Activated T-cell treated with anti-CD3 and anti-CD28 coated beads, Interleukin-2, amount 50 U/mL, for 72 hours (primary cell): Measurements from ENCODE around the gene APOBEC3G. TPM values are rescaled to one million over a fixed set of nuclear protein-coding genes. Genes with fewer than 3 reads are reported as not detected.

Experiments
- total RNA-seq, 2 donors: library from RNA; stranded (reverse); gene quantifications; one replicate each; pipeline ENCODE4 v1.2.3, GENCODE V29; 2022

Gene APOBEC3G
- total RNA-seq, 2 donors from 2014 or later = 77.8 to 115 TPM

Other genes starting within 250 kb of the APOBEC3G start
- gene NPTXR, start 233.2 kb upstream of the APOBEC3G start, total RNA-seq = 1 to 10 TPM; 6.3 to 6.4 TPM
- 100 to 1,000 TPM; 116 to 124 TPM for gene CBX6, start 205.1 kb upstream of the APOBEC3G start, total RNA-seq
- gene APOBEC3A, start 119.7 kb upstream of the APOBEC3G start, total RNA-seq = under 1 TPM in 1 of 2 donors, not detected in 1; 0.37 TPM
- gene APOBEC3B, start 94.9 kb upstream of the APOBEC3G start, total RNA-seq = 10 to 100 TPM; 27.1 to 44.7 TPM
- gene APOBEC3C, start 63.0 kb upstream of the APOBEC3G start, total RNA-seq = 100 to 1,000 TPM; 143 to 147 TPM
- gene APOBEC3D, start 56.1 kb upstream of the APOBEC3G start, total RNA-seq = 10 to 100 TPM; 33.9 to 43.0 TPM
- 10 to 100 TPM; 44.8 to 49.0 TPM for gene APOBEC3F, start 36.4 kb upstream of the APOBEC3G start, total RNA-seq
- gene APOBEC3H, start 20.0 kb downstream of the APOBEC3G start, total RNA-seq = 10 to 100 TPM; 21.9 to 24.4 TPM
- 10 to 100 TPM; 41.5 to 61.0 TPM for gene CBX7, start 75.4 kb downstream of the APOBEC3G start, total RNA-seq
- gene PDGFB, start 167.7 kb downstream of the APOBEC3G start, total RNA-seq = 1 to 10 TPM; 2.9 to 4.6 TPM
- 1,000 to 10,000 TPM; 3,380 to 3,455 TPM for gene RPL3, start 242.3 kb downstream of the APOBEC3G start, total RNA-seq